Effector memory CD4-positive, alpha-beta T cell (primary cell): ENCODE results near the gene TMEM231.
A peak's percentile ranks its signal among the peaks of the same experiment; 100 is the strongest.

Experiments used
- DNase-seq, 3 donors: peaks; one replicate each; pipeline ENCODE4 v3.0.0-alpha.2; 2020
- H3K27ac ChIP-seq: 2 replicates; pipeline ENCODE4 v1.7.0; 2013; ENCODE audit warnings: mild to moderate bottlenecking, low read length, moderate library complexity; ENCODE audit not compliant: insufficient read depth, poor library complexity, severe bottlenecking
- H3K27me3 ChIP-seq: replicated peaks from 2 replicates; pipeline ENCODE4 v1.7.0; 2013; ENCODE audit warnings: mild to moderate bottlenecking, low read length; ENCODE audit not compliant: insufficient read depth, control insufficient read depth, poor library complexity, severe bottlenecking
- H3K36me3 ChIP-seq: 2 replicates; pipeline ENCODE4 v1.7.0; 2013; ENCODE audit warnings: mild to moderate bottlenecking, low read length, moderate library complexity; ENCODE audit not compliant: control insufficient read depth, insufficient read depth
- H3K4me1 ChIP-seq: 2 replicates; pipeline ENCODE4 v1.7.0; 2013; ENCODE audit warnings: low read length, mild to moderate bottlenecking; ENCODE audit not compliant: control insufficient read depth, insufficient read depth, poor library complexity, severe bottlenecking
- H3K4me3 ChIP-seq: 2 replicates; pipeline ENCODE4 v1.7.0; 2013; ENCODE audit warnings: low read length, low read depth, mild to moderate bottlenecking; ENCODE audit not compliant: insufficient read depth, poor library complexity, severe bottlenecking
- H3K9me3 ChIP-seq: 2 replicates; pipeline ENCODE4 v1.7.0; 2013; ENCODE audit warnings: mild to moderate bottlenecking, low read length, moderate library complexity; ENCODE audit not compliant: control insufficient read depth

TMEM231 gene

GRCh38 chr16:75566758-75567255 is 10.8 kb upstream of the TMEM231 start:
- Histone ChIP-seq H3K36me3 (peaks cover 18% of the 10 kb centered on the region), H3K27me3 (no peaks in the 10 kb centered on the region), H3K27ac (peak overlapping the region; percentile 83), H3K4me1 (peaks cover 17% of the 10 kb centered on the region), H3K9me3 (no peaks in the 10 kb centered on the region), H3K4me3 (peak overlapping the region; percentile 97)
- DNase-seq = peak in 1 of 3 donors; percentile 8

GRCh38 chr16:75566040-75566757 is 10.1 kb upstream of the TMEM231 start, which contains the start of gene GABARAPL2:
TSS of gene GABARAPL2 (plus strand) at chr16:75566379. CDS start at chr16:75566487, 108 bp downstream.
- H3K4me1 ChIP-seq = peaks cover 17% of the 10 kb centered on the region
- H3K27me3 ChIP-seq = no peaks in the 10 kb centered on the region
- H3K27ac ChIP-seq = peak within 1 kb of the TSS; percentile 83
- H3K4me3 ChIP-seq = peak within 1 kb of the TSS; percentile 97
- no peaks in the 10 kb centered on the region for H3K9me3 ChIP-seq
- peak; percentile 85 for DNase-seq
- peaks cover 15% of the 10 kb centered on the region for H3K36me3 ChIP-seq

DNA sequence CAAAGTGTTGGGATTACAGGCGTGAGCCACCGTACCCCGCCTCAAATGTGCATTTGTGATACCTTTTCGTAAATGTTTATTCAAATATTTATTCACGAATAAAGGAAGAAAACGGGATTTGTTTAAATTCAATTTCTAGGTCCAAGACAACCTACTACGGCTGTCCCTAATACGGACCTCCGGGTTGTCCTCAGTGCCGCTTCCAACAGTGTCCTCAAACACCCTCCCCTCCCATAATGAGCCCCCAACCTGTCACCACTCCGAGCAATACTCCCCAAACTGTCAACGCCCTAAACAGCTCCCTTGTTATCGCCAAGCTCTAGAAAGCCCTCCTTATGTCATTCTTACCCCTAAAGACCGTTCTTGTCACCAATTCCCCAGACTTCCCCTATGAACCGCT is 9.6 kb upstream of the TMEM231 start:
- H3K9me3 ChIP-seq = no peaks in the 10 kb centered on the region
- peaks cover 17% of the 10 kb centered on the region for H3K4me1 ChIP-seq
- H3K36me3 ChIP-seq = peaks cover 11% of the 10 kb centered on the region
- H3K4me3 ChIP-seq = peak overlapping the region; percentile 97
- no peak for DNase-seq
- peak overlapping the region; percentile 83 for H3K27ac ChIP-seq
- no peaks in the 10 kb centered on the region for H3K27me3 ChIP-seq

DNA sequence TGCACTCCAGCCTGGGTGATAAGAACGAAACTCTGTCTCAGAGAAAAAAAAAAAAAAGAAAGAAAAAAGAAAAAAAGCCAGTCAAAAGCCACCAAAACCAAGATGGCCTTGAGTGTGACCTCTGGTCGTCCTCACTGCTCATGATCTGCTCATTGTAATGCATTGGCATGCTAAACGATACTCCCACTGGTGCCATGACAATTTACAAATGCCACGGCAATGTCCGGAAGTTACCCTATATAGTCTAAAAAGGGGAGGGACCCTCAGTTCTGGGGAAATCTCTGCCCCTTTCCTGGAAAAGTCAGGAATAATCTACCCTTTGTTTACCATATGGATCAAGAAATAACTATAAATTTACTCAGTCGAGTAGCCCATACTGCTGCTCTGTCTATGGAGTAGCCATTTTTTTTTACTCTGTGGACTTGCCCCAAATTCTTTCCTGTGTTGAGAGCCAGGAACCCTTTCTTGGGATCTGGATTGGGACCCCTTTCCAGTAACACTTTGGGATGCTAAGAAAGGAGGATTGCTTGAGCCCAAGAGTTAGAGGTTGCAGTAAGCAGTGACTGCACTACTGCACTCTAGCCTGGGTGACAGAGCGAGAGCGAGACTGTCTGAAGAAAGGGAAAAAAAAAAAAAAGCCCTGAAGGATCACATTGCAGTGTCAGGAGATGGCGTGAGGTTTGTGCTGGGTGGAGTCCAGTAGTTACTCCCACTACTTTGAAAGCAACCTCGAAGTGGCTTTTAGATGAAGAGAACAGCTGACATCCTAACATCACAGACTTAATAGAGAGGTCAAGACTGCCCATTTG is 3.7 kb upstream of the TMEM231 start:
- no peak overlapping the region for H3K4me3 ChIP-seq
- no peaks in the 10 kb centered on the region for H3K9me3 ChIP-seq
- H3K27ac ChIP-seq = no peak overlapping the region
- H3K4me1 ChIP-seq = peaks cover 15% of the 10 kb centered on the region
- no peak for DNase-seq
- no peaks in the 10 kb centered on the region for H3K27me3 ChIP-seq
- H3K36me3 ChIP-seq = no peaks in the 10 kb centered on the region

- H3K27ac ChIP-seq = no peak overlapping the region
- peaks cover 15% of the 10 kb centered on the region for H3K4me1 ChIP-seq
- no peak overlapping the region for H3K4me3 ChIP-seq
- no peaks in the 10 kb centered on the region for H3K27me3 ChIP-seq
- no peak for DNase-seq
- no peaks in the 10 kb centered on the region for H3K36me3 ChIP-seq
- no peaks in the 10 kb centered on the region for H3K9me3 ChIP-seq
Observed at GRCh38 chr16:75558846-75559401, 2.9 kb upstream of the TMEM231 start.

GRCh38 chr16:75556431-75556950 is 439 bp upstream of the TMEM231 start:
- no peaks in the 10 kb centered on the region for H3K36me3 ChIP-seq
- peak overlapping the region; percentile 81 for H3K27ac ChIP-seq
- no peaks in the 10 kb centered on the region for H3K9me3 ChIP-seq
- DNase-seq = no peak
- H3K4me3 ChIP-seq = no peak overlapping the region
- no peaks in the 10 kb centered on the region for H3K27me3 ChIP-seq
- peaks cover 15% of the 10 kb centered on the region for H3K4me1 ChIP-seq

GRCh38 chr16:75555213-75555706 is 792 bp downstream of the TMEM231 start:
- Histone ChIP-seq H3K27me3 (no peaks in the 10 kb centered on the region), H3K9me3 (no peaks in the 10 kb centered on the region), H3K36me3 (no peaks in the 10 kb centered on the region), H3K4me1 (peaks cover 15% of the 10 kb centered on the region), H3K4me3 (peak overlapping the region; percentile 91), H3K27ac (peak overlapping the region; percentile 81)
- DNase-seq = no peak

GRCh38 chr16:75552951-75553350 is 3.1 kb downstream of the TMEM231 start:
- H3K36me3 ChIP-seq = no peaks in the 10 kb centered on the region
- no peaks in the 10 kb centered on the region for H3K9me3 ChIP-seq
- no peak overlapping the region for H3K27ac ChIP-seq
- H3K27me3 ChIP-seq = no peaks in the 10 kb centered on the region
- H3K4me3 ChIP-seq = no peak overlapping the region
- peaks cover 15% of the 10 kb centered on the region for H3K4me1 ChIP-seq
- no peak for DNase-seq

DNA sequence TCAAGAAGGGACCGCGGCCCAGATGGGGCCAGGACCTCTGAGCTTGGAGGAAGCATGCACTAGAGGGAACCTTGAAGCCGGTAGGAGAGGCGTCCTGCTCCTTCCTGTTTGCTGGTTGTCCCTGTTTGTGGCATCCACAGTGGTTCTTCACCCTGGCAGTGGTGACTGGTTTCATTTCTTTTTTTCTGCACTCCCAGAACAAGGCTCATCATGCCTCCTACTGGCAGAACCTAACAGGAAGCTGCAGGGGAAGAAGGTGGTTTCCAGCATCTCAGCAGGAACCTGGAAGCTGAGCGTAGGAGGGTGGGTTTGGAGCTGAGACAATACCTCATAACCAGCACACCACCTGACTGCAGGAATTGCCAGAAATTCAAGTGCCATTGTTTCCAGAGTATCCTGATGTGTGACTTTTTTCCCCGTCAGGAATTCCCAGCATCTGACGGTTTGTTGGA is 5.8 kb downstream of the TMEM231 start:
- H3K9me3 ChIP-seq = no peaks in the 10 kb centered on the region
- no peak overlapping the region for H3K4me3 ChIP-seq
- H3K27ac ChIP-seq = no peak overlapping the region
- H3K36me3 ChIP-seq = no peaks in the 10 kb centered on the region
- peaks cover 2% of the 10 kb centered on the region for H3K4me1 ChIP-seq
- H3K27me3 ChIP-seq = no peaks in the 10 kb centered on the region
- no peak for DNase-seq
